DOHH2 (cell line): ENCODE results near the gene GAMT.

Experiments
- CTCF ChIP-seq: fragments of 200-600 bp; sonication (generic); IDR thresholded peaks from one replicate; pipeline ENCODE4 v1.5.1; 2014; ENCODE audit warnings: antibody characterized with exemption, mild to moderate bottlenecking, low read depth, low read length; ENCODE audit not compliant: poor library complexity, severe bottlenecking
- EZH2phosphoT487 ChIP-seq: fragments of 200-600 bp; sonication (generic); IDR thresholded peaks from 2 replicates; pipeline ENCODE4 v1.6.1; 2017; ENCODE audit warnings: borderline replicate concordance, mild to moderate bottlenecking, antibody characterized with exemption, low read length, moderate library complexity, mixed read lengths

GRCh38 chr19:1379961-1380489 is 21.3 kb downstream of the GAMT start:
- TF ChIP-seq CTCF (no peak), EZH2phosphoT487 (no peak)
